Measurements from ENCODE around the gene DACH2.

The DACH2 gene

GRCh38 chrX:86829786-86830185 lies 681.5 kb downstream of the DACH2 start:
- DNase-seq, result no peak

DNA sequence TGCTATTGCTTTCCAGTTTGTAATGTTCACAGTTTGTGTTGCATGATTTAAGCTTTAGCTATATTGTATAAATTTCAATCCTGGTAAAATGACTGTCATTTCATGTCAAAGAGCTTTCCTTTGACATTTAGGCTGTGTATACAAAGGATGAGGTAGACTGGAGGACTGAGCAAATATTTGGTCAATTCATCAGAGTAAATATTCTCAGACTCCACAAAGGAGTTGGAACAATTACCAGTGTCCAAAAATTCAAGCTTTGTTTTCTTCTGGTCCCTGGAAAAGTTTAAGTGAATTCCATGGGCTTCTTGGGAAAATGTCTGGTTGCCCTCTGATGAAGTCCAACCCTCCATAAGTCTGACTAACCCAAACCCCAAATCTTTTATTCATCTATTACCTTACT lies 682.4 kb downstream of the DACH2 start:
- no peak for DNase-seq

DNA sequence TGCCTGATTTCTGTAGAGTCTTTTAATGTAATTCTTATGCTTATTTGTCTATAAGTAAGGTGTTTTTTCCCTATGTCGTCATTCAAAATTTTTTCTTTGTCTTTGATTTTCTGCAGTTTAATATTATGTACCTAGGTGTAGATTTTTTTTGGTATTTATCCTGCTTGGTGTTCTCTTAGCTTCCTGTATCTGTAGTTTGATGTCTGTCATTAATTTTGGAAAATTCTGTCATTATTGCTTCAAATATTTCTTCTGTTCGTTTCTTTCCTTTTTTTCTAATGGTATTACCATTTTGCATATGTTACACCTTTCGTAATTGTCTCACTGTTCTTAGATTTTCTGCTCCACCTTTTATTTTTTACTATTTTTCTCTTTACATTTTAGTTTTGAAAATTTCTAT lies 696.9 kb downstream of the DACH2 start:
- DNase-seq, result no peak

All from stimulated activated CD4-positive, alpha-beta T cell treated with anti-CD3 and anti-CD28 coated beads, Interleukin-1b, Interleukin-23, amount 100 ng/mL, for 48 hours (primary cell).